ENCODE results near the gene HSD17B7. TPM values are rescaled to one million over a fixed set of nuclear protein-coding genes. Genes with fewer than 3 reads are reported as not detected.
"Not testable (repeated sequence)": the region's sequence is repeated elsewhere in the genome, so short reads cannot be mapped to it uniquely, and the experiment has no call there.

HSD17B7 gene, protein sequence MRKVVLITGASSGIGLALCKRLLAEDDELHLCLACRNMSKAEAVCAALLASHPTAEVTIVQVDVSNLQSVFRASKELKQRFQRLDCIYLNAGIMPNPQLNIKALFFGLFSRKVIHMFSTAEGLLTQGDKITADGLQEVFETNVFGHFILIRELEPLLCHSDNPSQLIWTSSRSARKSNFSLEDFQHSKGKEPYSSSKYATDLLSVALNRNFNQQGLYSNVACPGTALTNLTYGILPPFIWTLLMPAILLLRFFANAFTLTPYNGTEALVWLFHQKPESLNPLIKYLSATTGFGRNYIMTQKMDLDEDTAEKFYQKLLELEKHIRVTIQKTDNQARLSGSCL
- 12.0 TPM for total RNA-seq

GRCh38 chr1:162790303-162790984, at the start of gene HSD17B7:
TSS of gene HSD17B7 (plus strand) at chr1:162790702. CDS start at chr1:162790801, 99 bp downstream.
- H3K4me3 ChIP-seq (ENCODE audit: low read length in 3 of 3) = peak within 1 kb of the TSS; percentile 68 to 74 (median 70)
- H3K27ac ChIP-seq (ENCODE audit: low read depth, low read length) = peak within 1 kb of the TSS; percentile 66
- peak within 1 kb of the TSS; percentile 64 to 73 (median 72) for H3K9ac ChIP-seq (ENCODE audit: low read depth in 1 of 3, low read length in 3 of 3)
- not testable (repeated sequence) for H3K36me3 ChIP-seq (ENCODE audit: control insufficient read depth in 3 of 3, insufficient read depth in 3 of 3, low read length in 3 of 3); H3K4me1 ChIP-seq (ENCODE audit: control insufficient read depth in 3 of 3, insufficient read depth in 3 of 3, low read length in 3 of 3); H3K9me3 ChIP-seq (ENCODE audit: control insufficient read depth in 3 of 3, low read length in 3 of 3); H3K27me3 ChIP-seq (ENCODE audit: control insufficient read depth in 3 of 3, insufficient read depth in 3 of 3, low read length in 3 of 3)

DNA sequence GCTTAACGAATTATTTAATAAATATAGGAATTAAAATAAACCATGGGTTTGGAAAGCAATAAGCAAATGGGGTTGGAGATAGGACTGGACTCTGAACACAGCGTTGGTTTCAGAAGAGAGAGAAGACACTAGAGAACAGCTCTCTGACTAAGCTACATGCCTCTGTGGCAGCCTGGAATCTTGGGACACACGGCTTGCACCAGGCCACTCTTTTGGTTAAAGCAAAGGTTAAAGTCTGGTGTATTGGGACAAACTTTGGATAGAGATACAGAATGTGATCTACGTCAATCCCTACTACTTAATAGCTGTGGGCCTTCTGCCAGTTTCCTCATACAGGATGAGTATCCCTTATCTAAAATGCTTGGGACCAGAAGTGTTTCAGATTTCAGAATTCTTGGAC, 49.7 kb upstream of the HSD17B7 start:
- H3K27me3 ChIP-seq (ENCODE audit: control insufficient read depth in 3 of 3, insufficient read depth in 3 of 3, low read length in 3 of 3) = no peaks in the 10 kb centered on the region
- no peak overlapping the region for H3K4me3 ChIP-seq (ENCODE audit: low read length in 3 of 3)
- no peaks in the 10 kb centered on the region for H3K4me1 ChIP-seq (ENCODE audit: control insufficient read depth in 3 of 3, insufficient read depth in 3 of 3, low read length in 3 of 3)
- H3K27ac ChIP-seq (ENCODE audit: low read depth, low read length) = no peak overlapping the region
- no peaks in the 10 kb centered on the region for H3K36me3 ChIP-seq (ENCODE audit: control insufficient read depth in 3 of 3, insufficient read depth in 3 of 3, low read length in 3 of 3)
- H3K9ac ChIP-seq (ENCODE audit: low read depth in 1 of 3, low read length in 3 of 3) = no peak overlapping the region
- H3K9me3 ChIP-seq (ENCODE audit: control insufficient read depth in 3 of 3, low read length in 3 of 3) = no peaks in the 10 kb centered on the region

DNA sequence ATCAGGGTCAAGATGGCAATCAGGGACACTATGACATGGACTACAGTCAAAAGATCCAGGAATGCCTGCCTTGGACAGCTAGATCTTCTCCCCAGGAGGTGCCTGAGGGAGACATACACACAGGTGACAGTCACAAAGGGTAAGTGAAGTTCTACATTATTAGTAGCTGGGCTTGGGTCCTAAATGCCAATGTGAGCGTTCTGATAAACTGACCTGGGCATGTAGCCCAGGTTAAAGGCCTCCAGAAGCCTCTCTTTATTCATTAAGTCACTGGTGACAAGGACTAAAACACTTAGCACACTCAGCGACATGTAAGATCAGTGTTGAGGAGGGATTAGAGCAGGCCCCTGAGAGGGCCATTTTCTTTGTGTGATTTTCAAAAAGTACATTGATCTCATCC, 48.9 kb upstream of the HSD17B7 start:
- H3K4me1 ChIP-seq (ENCODE audit: control insufficient read depth in 3 of 3, insufficient read depth in 3 of 3, low read length in 3 of 3) = no peaks in the 10 kb centered on the region
- H3K27me3 ChIP-seq (ENCODE audit: control insufficient read depth in 3 of 3, insufficient read depth in 3 of 3, low read length in 3 of 3) = no peaks in the 10 kb centered on the region
- no peaks in the 10 kb centered on the region for H3K9me3 ChIP-seq (ENCODE audit: control insufficient read depth in 3 of 3, low read length in 3 of 3)
- H3K36me3 ChIP-seq (ENCODE audit: control insufficient read depth in 3 of 3, insufficient read depth in 3 of 3, low read length in 3 of 3) = no peaks in the 10 kb centered on the region
- H3K27ac ChIP-seq (ENCODE audit: low read depth, low read length) = no peak overlapping the region
- H3K4me3 ChIP-seq (ENCODE audit: low read length in 3 of 3) = no peak overlapping the region
- H3K9ac ChIP-seq (ENCODE audit: low read depth in 1 of 3, low read length in 3 of 3) = no peak overlapping the region

- H3K9ac ChIP-seq (ENCODE audit: low read depth in 1 of 3, low read length in 3 of 3); H3K27me3 ChIP-seq (ENCODE audit: control insufficient read depth in 3 of 3, insufficient read depth in 3 of 3, low read length in 3 of 3); H3K4me1 ChIP-seq (ENCODE audit: control insufficient read depth in 3 of 3, insufficient read depth in 3 of 3, low read length in 3 of 3); H3K4me3 ChIP-seq (ENCODE audit: low read length in 3 of 3); H3K27ac ChIP-seq (ENCODE audit: low read depth, low read length); H3K9me3 ChIP-seq (ENCODE audit: control insufficient read depth in 3 of 3, low read length in 3 of 3); H3K36me3 ChIP-seq (ENCODE audit: control insufficient read depth in 3 of 3, insufficient read depth in 3 of 3, low read length in 3 of 3): not testable (repeated sequence)
These were observed 44.1 kb upstream of the HSD17B7 start for GRCh38 chr1:162746264-162746942.

DNA sequence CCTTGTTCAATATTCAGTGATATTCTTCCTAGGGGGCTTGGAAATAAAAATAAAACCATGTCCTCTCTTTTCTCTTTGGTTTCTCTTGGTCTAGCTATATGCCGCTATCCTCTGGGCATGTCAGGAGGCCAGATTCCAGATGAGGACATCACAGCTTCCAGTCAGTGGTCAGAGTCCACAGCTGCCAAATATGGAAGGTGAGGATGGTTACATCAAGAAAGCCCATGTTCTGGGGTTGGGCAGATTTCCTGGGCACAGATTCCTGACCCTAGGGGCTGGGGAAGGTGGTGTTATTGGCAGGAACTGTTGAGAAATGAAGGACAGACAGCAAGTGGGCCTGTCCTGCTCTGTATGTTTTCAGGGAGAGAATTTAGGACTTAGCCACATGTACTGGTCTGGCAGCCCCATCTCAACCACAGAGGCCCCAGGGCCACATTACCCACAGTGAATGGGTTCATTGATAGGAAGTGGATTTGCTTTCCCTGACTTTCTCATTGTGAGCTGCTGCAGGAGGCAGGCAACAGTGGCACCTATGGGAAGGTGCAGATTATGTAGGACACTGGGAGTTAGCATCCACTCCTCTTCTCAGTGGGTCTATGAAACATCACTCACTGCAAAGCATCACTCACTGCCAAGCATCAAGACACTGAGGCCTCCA, 37.4 kb upstream of the HSD17B7 start:
- Histone ChIP-seq H3K9me3 (ENCODE audit: control insufficient read depth in 3 of 3, low read length in 3 of 3) (no peaks in the 10 kb centered on the region), H3K36me3 (ENCODE audit: control insufficient read depth in 3 of 3, insufficient read depth in 3 of 3, low read length in 3 of 3) (peaks cover 0 to 7% (median 0%) of the 10 kb centered on the region in 3 donors), H3K27ac (ENCODE audit: low read depth, low read length) (no peak overlapping the region), H3K9ac (ENCODE audit: low read depth in 1 of 3, low read length in 3 of 3) (no peak overlapping the region), H3K4me3 (ENCODE audit: low read length in 3 of 3) (no peak overlapping the region), H3K4me1 (ENCODE audit: control insufficient read depth in 3 of 3, insufficient read depth in 3 of 3, low read length in 3 of 3) (no peaks in the 10 kb centered on the region), H3K27me3 (ENCODE audit: control insufficient read depth in 3 of 3, insufficient read depth in 3 of 3, low read length in 3 of 3) (no peaks in the 10 kb centered on the region)

DNA sequence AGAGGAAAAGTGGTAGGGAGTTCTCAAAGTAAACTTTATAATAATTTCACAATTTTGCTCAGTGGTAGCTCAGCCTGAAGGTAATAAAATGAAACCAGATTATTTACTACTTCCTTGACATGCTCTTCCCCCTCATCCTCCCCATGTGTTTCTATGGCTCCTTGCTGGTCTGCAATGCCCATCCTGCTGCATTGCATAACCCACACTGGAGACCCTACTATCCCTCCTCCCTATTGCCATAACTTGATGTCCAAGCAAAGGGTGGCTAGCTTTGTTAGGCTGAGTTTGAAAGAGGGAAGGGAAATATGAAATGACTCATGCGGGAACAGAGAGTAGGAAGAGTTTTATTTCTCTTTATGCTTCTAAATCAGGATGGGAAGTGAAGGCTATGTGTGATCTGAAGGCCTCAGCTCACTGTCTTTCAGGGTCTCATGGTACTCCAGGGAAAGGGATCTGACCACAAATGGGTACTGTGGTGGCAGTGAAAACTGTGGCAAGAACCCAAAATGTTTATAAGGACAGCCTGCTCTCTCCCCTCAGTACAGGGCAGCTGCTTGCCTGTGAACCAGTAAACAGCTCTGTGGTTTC, 36.4 kb upstream of the HSD17B7 start:
- Histone ChIP-seq H3K27me3 (ENCODE audit: control insufficient read depth in 3 of 3, insufficient read depth in 3 of 3, low read length in 3 of 3) (no peaks in the 10 kb centered on the region), H3K4me1 (ENCODE audit: control insufficient read depth in 3 of 3, insufficient read depth in 3 of 3, low read length in 3 of 3) (no peaks in the 10 kb centered on the region), H3K27ac (ENCODE audit: low read depth, low read length) (no peak overlapping the region), H3K9ac (ENCODE audit: low read depth in 1 of 3, low read length in 3 of 3) (no peak overlapping the region), H3K9me3 (ENCODE audit: control insufficient read depth in 3 of 3, low read length in 3 of 3) (no peaks in the 10 kb centered on the region), H3K4me3 (ENCODE audit: low read length in 3 of 3) (no peak overlapping the region), H3K36me3 (ENCODE audit: control insufficient read depth in 3 of 3, insufficient read depth in 3 of 3, low read length in 3 of 3) (peaks cover 0 to 7% (median 0%) of the 10 kb centered on the region in 3 donors)

DNA sequence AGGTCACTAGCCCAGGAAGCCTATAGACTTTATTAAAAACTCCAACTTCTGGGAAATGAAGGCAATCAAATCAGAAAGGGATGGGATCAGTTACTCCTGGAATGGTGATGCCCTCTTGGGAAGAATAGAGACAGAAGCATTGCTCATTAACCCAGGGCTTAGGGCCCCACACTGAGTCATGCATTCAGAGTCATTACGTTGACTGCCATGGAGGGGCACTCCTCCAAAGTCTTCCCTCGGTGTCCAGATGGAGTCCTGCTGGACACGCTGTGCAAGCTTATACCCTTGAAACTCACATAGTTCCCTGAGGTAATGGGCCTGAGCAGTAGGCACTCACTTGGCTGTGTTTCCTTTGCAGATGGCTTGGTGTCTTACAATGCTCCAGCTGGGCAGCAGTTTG, 35.2 kb upstream of the HSD17B7 start:
- Histone ChIP-seq H3K9me3 (ENCODE audit: control insufficient read depth in 3 of 3, low read length in 3 of 3) (no peaks in the 10 kb centered on the region), H3K36me3 (ENCODE audit: control insufficient read depth in 3 of 3, insufficient read depth in 3 of 3, low read length in 3 of 3) (peaks cover 0 to 12% (median 0%) of the 10 kb centered on the region in 3 donors), H3K27ac (ENCODE audit: low read depth, low read length) (no peak overlapping the region), H3K27me3 (ENCODE audit: control insufficient read depth in 3 of 3, insufficient read depth in 3 of 3, low read length in 3 of 3) (no peaks in the 10 kb centered on the region), H3K4me1 (ENCODE audit: control insufficient read depth in 3 of 3, insufficient read depth in 3 of 3, low read length in 3 of 3) (no peaks in the 10 kb centered on the region), H3K9ac (ENCODE audit: low read depth in 1 of 3, low read length in 3 of 3) (no peak overlapping the region), H3K4me3 (ENCODE audit: low read length in 3 of 3) (no peak overlapping the region)

- no peak overlapping the region for H3K4me3 ChIP-seq (ENCODE audit: low read length in 3 of 3)
- H3K9ac ChIP-seq (ENCODE audit: low read depth in 1 of 3, low read length in 3 of 3) = no peak overlapping the region
- H3K9me3 ChIP-seq (ENCODE audit: control insufficient read depth in 3 of 3, low read length in 3 of 3) = no peaks in the 10 kb centered on the region
- no peak overlapping the region for H3K27ac ChIP-seq (ENCODE audit: low read depth, low read length)
- H3K27me3 ChIP-seq (ENCODE audit: control insufficient read depth in 3 of 3, insufficient read depth in 3 of 3, low read length in 3 of 3) = no peaks in the 10 kb centered on the region
- H3K36me3 ChIP-seq (ENCODE audit: control insufficient read depth in 3 of 3, insufficient read depth in 3 of 3, low read length in 3 of 3) = peaks cover 0 to 19% (median 0%) of the 10 kb centered on the region in 3 donors
- H3K4me1 ChIP-seq (ENCODE audit: control insufficient read depth in 3 of 3, insufficient read depth in 3 of 3, low read length in 3 of 3) = no peaks in the 10 kb centered on the region
These were observed 34.0 kb upstream of the HSD17B7 start for GRCh38 chr1:162756523-162756922.

- Histone ChIP-seq H3K4me3 (ENCODE audit: low read length in 3 of 3) (no peak overlapping the region), H3K4me1 (ENCODE audit: control insufficient read depth in 3 of 3, insufficient read depth in 3 of 3, low read length in 3 of 3) (no peaks in the 10 kb centered on the region), H3K36me3 (ENCODE audit: control insufficient read depth in 3 of 3, insufficient read depth in 3 of 3, low read length in 3 of 3) (peaks cover 0 to 19% (median 0%) of the 10 kb centered on the region in 3 donors), H3K27ac (ENCODE audit: low read depth, low read length) (no peak overlapping the region), H3K9ac (ENCODE audit: low read depth in 1 of 3, low read length in 3 of 3) (no peak overlapping the region), H3K27me3 (ENCODE audit: control insufficient read depth in 3 of 3, insufficient read depth in 3 of 3, low read length in 3 of 3) (no peaks in the 10 kb centered on the region), H3K9me3 (ENCODE audit: control insufficient read depth in 3 of 3, low read length in 3 of 3) (no peaks in the 10 kb centered on the region)
These were observed 33.0 kb upstream of the HSD17B7 start for GRCh38 chr1:162757476-162757875.

Data from skeletal muscle tissue (tissue), 4 donors.